Measurements from ENCODE around the gene ZNF213. TPM values are rescaled to one million over a fixed set of nuclear protein-coding genes. Genes with fewer than 3 reads are reported as not detected.

The ZNF213 gene
- total RNA-seq, 1 donor from 2014 or later = 7.6 TPM

GRCh38 chr16:3187798-3188674 is 53.2 kb downstream of the ZNF213 start, which contains the start of gene OR1F1:
Gene OR1F1, plus strand, starts transcription at chr16:3188204.
- Histone ChIP-seq H3K27me3 (ENCODE audit: control insufficient read depth, insufficient read depth, low read length) (no peaks in the 10 kb centered on the region), H3K4me3 (ENCODE audit: low read depth, low read length) (peak within 1 kb of the TSS; percentile 56), H3K36me3 (ENCODE audit: control insufficient read depth, insufficient read depth, low read length) (no peaks in the 10 kb centered on the region)
- FAIRE-seq (no peak), DNase-seq (ENCODE audit: low read depth) (peak; percentile 58)
- TF ChIP-seq, protein P1, sequence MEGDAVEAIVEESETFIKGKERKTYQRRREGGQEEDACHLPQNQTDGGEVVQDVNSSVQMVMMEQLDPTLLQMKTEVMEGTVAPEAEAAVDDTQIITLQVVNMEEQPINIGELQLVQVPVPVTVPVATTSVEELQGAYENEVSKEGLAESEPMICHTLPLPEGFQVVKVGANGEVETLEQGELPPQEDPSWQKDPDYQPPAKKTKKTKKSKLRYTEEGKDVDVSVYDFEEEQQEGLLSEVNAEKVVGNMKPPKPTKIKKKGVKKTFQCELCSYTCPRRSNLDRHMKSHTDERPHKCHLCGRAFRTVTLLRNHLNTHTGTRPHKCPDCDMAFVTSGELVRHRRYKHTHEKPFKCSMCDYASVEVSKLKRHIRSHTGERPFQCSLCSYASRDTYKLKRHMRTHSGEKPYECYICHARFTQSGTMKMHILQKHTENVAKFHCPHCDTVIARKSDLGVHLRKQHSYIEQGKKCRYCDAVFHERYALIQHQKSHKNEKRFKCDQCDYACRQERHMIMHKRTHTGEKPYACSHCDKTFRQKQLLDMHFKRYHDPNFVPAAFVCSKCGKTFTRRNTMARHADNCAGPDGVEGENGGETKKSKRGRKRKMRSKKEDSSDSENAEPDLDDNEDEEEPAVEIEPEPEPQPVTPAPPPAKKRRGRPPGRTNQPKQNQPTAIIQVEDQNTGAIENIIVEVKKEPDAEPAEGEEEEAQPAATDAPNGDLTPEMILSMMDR (IDR thresholded peaks at IDR 0.05; ENCODE audit: insufficient read depth, low read length, severe bottlenecking) = no peak

DNA sequence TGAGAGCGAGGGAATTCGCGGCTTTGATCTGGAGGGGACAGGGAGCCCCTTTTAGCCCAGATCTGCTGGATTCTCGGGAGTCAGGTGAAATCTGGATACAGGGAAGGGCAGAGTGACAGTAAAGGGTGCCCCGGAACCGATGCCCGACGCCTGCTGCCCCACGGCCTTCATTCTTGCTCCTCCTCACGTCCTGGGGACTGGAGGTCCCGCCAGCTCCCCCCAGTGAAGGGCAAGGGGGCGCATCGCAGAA is 53.8 kb downstream of the ZNF213 start:
- TF ChIP-seq, protein P1 (IDR thresholded peaks at IDR 0.05; ENCODE audit: insufficient read depth, low read length, severe bottlenecking) = no peak
- Histone ChIP-seq H3K4me3 (ENCODE audit: low read depth, low read length) (peak overlapping the region; percentile 56), H3K27me3 (ENCODE audit: control insufficient read depth, insufficient read depth, low read length) (no peaks in the 10 kb centered on the region), H3K36me3 (ENCODE audit: control insufficient read depth, insufficient read depth, low read length) (no peaks in the 10 kb centered on the region)
- FAIRE-seq (no peak), DNase-seq (ENCODE audit: low read depth) (no peak)

DNA sequence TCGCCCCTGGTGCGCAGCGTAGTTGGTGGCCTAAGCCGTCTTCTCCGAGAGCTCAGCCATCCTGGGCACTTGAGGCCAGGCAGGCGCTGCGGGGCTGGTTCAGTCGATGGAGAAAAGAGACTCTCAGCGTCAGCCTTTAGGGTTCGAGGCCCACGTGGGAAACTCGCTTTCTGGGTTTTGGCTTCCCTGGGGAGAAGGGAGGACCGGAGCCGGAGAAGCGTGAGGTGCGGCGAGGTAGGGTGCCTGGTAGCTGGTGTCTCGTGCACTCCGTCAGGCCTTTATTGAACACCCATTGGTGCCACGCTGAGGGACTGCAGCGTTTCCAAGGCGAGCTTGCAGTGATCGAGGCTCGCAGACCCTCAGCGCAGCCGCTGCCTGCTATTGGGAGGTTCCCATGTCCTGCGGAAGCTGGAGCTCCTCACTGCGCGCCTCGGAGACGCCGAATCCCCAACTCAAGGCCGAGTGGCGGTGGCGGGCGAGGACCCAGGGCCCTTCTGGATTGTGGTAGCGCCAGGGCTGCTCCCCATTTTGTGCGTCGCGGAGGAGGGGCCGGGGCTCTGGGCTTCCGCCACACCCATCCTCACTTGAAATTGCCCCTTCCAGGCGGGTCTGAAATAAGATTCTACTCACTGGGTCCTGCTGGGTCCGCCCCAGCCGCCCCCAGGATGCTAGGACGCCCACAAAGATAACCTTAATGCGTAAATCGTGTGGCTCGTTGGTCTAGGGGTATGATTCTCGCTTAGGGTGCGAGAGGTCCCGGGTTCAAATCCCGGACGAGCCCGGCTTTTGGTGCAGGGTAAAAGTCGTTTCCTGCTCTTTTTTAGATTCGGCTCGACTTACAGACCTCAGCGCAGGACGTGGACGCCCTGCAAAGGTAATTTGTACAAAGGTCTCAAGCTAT is 54.3 kb downstream of the ZNF213 start:
- H3K4me3 ChIP-seq (ENCODE audit: low read depth, low read length) = peak overlapping the region; percentile 56
- TF ChIP-seq, protein P1 (IDR thresholded peaks at IDR 0.05; ENCODE audit: insufficient read depth, low read length, severe bottlenecking) = no peak
- FAIRE-seq = no peak
- no peaks in the 10 kb centered on the region for H3K36me3 ChIP-seq (ENCODE audit: control insufficient read depth, insufficient read depth, low read length)
- H3K27me3 ChIP-seq (ENCODE audit: control insufficient read depth, insufficient read depth, low read length) = no peaks in the 10 kb centered on the region
- DNase-seq (ENCODE audit: low read depth) = peak; percentile 54

- no peak for FAIRE-seq
- Histone ChIP-seq H3K27me3 (ENCODE audit: control insufficient read depth, insufficient read depth, low read length) (no peaks in the 10 kb centered on the region), H3K36me3 (ENCODE audit: control insufficient read depth, insufficient read depth, low read length) (no peaks in the 10 kb centered on the region), H3K4me3 (ENCODE audit: low read depth, low read length) (no peak overlapping the region)
- DNase-seq (ENCODE audit: low read depth) = no peak
- TF ChIP-seq, protein P1 (IDR thresholded peaks at IDR 0.05; ENCODE audit: insufficient read depth, low read length, severe bottlenecking) = no peak
These were observed 55.0 kb downstream of the ZNF213 start for GRCh38 chr16:3189869-3190268.

DNA sequence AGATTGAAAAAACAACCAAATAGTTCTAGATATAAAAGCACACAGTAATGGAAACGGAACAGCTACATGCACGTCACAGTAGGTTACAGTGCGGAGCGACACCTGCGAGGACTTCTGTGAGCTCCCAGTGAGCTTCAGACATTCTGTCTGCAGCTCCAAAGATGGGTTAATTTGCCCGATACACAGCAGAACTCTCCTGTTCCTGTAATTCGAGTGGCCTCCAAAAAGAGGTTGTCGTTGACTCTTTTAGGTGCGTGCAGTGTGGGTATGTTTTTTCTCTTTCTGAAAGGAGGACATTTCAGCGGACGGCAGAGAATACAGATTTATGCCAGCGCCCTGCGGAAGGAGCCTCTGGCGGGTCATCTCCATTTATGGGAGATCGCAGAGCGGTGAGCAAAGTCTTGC is 56.1 kb downstream of the ZNF213 start:
- DNase-seq (ENCODE audit: low read depth) (no peak), FAIRE-seq (no peak)
- Histone ChIP-seq H3K4me3 (ENCODE audit: low read depth, low read length) (peak overlapping the region; percentile 28), H3K27me3 (ENCODE audit: control insufficient read depth, insufficient read depth, low read length) (no peaks in the 10 kb centered on the region), H3K36me3 (ENCODE audit: control insufficient read depth, insufficient read depth, low read length) (no peaks in the 10 kb centered on the region)
- TF ChIP-seq, protein P1 (IDR thresholded peaks at IDR 0.05; ENCODE audit: insufficient read depth, low read length, severe bottlenecking) = no peak

Other genes with a start within 250 kb of the ZNF213 start
- 41.9 and 96.5 TPM in 2 replicates for gene FLYWCH1, start 223.1 kb upstream of the ZNF213 start, total RNA-seq
- 1.1 and 1.2 TPM in 2 replicates for gene KREMEN2, start 170.8 kb upstream of the ZNF213 start, total RNA-seq
- gene PAQR4, start 165.7 kb upstream of the ZNF213 start, total RNA-seq = 5.3 and 5.5 TPM in 2 replicates
- gene PKMYT1, start 154.6 kb upstream of the ZNF213 start, total RNA-seq = 0.26 and 0.51 TPM in 2 replicates
- gene CLDN9, start 122.1 kb upstream of the ZNF213 start, total RNA-seq = under 0.01 and 0.13 TPM in 2 replicates
- gene CLDN6, start 116.8 kb upstream of the ZNF213 start, total RNA-seq = not detected in 2 replicates
- gene TNFRSF12A, start 114.7 kb upstream of the ZNF213 start, total RNA-seq = 440 and 686 TPM in 2 replicates
- gene HCFC1R1, start 111.1 kb upstream of the ZNF213 start, total RNA-seq = 1.1 and 5.6 TPM in 2 replicates
- gene THOC6, start 111.0 kb upstream of the ZNF213 start, total RNA-seq = 23.7 and 28.4 TPM in 2 replicates
- 24.5 and 56.1 TPM in 2 replicates for gene BICDL2, start 98.1 kb upstream of the ZNF213 start, total RNA-seq
- under 0.01 and 0.13 TPM in 2 replicates for gene MMP25, start 88.5 kb upstream of the ZNF213 start, total RNA-seq
- gene IL32, start 69.4 kb upstream of the ZNF213 start, total RNA-seq = 0.53 and 2.8 TPM in 2 replicates
- gene ZSCAN10, start 35.7 kb upstream of the ZNF213 start, total RNA-seq = not detected in 2 replicates
- gene ZNF205, start 22.4 kb upstream of the ZNF213 start, total RNA-seq = 17.5 and 22.4 TPM in 2 replicates
- gene OR1F1, start 53.2 kb downstream of the ZNF213 start, total RNA-seq = not detected in 2 replicates
- 9.5 and 9.9 TPM in 2 replicates for gene ZNF200, start 100.1 kb downstream of the ZNF213 start, total RNA-seq
- not detected in 2 replicates for gene MEFV, start 121.6 kb downstream of the ZNF213 start, total RNA-seq
- gene ZNF263, start 148.5 kb downstream of the ZNF213 start, total RNA-seq = 46.6 and 60.6 TPM in 2 replicates
- gene TIGD7, start 170.4 kb downstream of the ZNF213 start, total RNA-seq = 2.4 and 5.5 TPM in 2 replicates
- gene ZNF75A, start 170.5 kb downstream of the ZNF213 start, total RNA-seq = 22.9 and 23.2 TPM in 2 replicates
- not detected in 2 replicates for gene OR2C1, start 220.9 kb downstream of the ZNF213 start, total RNA-seq

All from bronchial epithelial cell (primary cell).